ENCODE measurements around the gene AIG1.
"Not testable (repeated sequence)": the region's sequence is repeated elsewhere in the genome, so short reads cannot be mapped to it uniquely, and the experiment has no call there.

AIG1 gene

DNA sequence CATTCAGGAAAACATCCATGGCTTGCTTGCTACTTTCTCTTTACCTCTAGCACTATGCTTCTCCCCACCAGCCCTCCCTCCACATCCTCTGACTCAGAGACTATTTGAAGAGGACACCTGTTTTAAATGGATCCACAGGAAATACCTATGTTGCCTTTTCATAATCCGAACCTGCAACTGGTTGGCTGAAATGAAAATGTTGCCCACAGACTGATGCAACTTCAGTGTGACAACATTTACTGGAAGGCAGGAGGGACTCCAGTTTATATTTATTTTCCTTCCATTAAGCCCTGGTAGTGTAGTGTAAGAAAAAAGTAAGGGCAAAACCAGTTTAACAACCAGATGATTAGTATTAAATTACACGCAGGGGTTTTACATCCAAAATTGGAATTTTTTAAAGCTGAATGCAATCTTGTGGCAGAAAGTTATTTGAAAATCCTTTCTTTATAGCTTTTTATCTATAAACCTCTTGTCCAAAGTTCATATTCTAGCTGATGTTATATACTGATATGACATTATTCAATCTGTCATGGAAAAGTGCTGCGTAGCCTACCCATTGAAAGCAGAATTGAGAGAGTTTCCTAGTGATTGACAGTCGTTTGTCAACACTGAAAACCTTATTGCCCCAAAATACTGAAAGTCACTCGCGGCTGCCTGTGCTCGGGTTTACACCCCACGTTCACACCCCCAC lies 881 bp upstream of the AIG1 start:
- no peak for DNase-seq

GRCh38 chr6:143060354-143060805 lies 309 bp upstream of the AIG1 start:
- no peak for DNase-seq

GRCh38 chr6:143061597-143062385 lies 1.1 kb downstream of the AIG1 start:
- DNase-seq, result no peak

- DNase-seq, result no peak
These were observed 1.9 kb downstream of the AIG1 start for GRCh38 chr6:143062551-143062950.

DNA sequence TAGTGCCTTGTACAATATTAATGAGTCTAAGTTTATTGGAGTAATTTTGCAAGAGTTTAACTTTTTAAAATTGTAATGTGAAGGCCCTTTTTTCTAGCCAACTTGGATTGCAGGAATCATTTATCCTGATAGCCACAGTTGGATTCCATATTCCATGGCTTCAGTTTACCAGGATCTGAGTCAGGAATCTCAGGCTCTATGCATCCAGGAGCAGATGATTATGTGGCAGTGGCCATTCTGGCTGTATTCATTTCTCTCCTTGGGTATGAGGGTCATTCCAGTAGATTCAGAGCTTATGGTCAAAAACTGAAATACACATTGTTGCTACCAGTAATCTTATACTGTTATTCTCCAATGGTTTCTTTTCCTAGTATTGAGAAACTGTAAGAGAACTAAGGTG lies 2.9 kb downstream of the AIG1 start:
- no peak for DNase-seq

- DNase-seq, result no peak
These were observed 3.6 kb downstream of the AIG1 start for GRCh38 chr6:143064271-143064670.

DNA sequence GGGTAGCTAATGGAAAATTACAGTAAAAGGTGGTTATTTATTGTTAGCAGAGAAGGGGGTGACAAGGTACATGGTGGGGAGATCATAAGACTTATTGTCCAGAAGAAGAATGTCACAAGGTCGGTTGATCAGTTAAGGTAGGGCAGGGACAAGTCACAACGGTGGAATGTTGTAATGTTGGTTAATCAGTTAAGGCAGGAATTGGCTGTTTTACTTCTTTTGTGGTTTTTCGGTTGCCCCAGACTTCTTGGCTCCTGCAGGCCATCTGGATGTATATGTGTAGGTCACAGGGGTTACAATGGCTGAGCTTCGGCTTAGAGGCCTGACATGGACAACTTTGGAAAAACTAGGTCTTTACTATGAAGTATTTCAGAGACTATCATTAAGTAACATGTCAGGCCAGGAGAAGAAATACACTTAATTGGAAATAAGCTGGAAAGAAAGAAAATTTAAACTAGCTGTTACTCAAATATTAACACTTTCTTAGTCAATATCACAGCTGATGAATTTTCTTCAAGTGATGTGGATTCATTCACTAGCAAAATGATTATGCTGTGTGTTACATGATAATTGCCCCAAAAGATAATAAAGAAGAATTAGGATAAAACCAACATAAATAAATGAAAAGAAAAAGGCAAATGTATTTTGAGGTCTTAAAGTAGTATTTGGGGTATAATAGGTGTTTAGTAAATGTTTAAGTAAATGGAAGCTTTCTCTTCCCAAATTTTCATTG lies 4.4 kb downstream of the AIG1 start:
- no peak for DNase-seq

GRCh38 chr6:143068001-143068400 lies 7.3 kb downstream of the AIG1 start:
- no peak for DNase-seq

GRCh38 chr6:143074101-143074500 lies 13.4 kb downstream of the AIG1 start:
- no peak for DNase-seq

DNA sequence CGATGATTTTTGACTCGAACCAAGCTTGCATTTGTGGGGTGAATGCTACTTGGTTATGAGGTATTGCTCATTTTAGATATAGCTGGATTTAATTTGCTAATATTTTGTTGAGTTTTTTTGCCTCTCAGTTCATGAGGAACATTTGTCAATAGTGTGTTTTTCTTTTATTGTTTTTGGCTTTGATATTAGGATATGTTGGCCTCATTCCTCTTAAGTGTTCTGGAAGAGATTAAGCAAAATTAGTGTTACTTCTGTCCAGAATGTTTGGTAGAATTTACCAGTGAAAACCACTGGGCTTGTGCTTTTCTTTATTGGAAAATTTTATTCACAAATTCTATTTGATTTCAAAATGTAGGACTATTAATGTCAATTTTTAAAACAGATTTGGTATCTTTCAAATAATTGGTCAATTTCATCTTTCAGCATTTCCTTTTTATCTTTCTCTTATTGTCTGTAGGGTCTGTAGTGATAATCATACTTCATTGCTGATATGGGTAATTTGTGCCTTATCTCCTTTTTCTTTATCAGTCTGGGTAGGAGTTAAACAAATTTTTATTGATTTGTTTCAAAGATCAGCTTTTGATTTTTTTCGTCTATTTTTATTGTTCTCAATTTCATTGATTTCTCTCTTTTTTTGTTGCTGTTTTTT lies 14.1 kb downstream of the AIG1 start:
- no peak for DNase-seq

DNA sequence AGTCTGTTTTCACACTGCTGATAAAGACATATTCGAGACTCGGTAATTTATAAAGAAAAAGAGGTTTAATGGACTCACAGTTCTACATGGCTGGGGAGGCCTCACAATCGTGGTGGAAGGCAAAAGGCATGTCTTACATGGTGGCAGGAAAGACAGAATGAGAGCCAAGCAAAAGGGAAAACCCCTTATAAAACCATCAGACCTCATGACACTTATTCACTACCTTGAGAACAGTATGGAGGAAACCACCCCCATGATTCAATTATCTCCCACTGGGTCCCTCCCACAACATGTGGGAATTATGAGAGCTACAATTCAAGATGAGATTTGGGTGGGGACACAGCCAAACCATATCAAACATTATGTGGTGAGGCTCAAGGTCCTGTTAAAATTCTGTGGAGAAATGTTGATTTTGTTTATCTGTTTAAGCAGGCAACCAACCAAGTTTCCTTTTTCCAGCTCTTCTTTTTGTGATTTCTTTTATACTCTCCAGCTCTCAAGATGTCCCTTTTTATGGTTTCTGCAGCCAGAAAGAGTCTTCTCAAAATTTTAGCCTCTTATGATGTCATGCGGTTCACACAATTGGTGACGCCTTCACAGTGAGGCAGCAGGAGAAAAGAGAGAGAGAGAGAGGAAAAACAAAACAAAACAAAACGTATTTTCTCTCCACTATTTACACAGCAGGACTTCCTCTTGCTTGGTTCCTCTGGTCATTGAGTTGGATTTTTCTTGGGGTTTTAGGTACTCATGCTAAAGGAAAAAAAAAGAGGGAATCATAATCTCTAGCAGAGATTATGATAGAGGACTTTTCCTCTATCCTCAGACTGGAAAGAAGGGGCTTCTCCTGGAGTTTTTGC lies 18.0 kb downstream of the AIG1 start:
- DNase-seq, result no peak

GRCh38 chr6:143079325-143079640 lies 18.6 kb downstream of the AIG1 start:
- DNase-seq, result no peak

- DNase-seq, result not testable (repeated sequence)
These were observed 21.6 kb downstream of the AIG1 start for GRCh38 chr6:143082274-143082673.

DNA sequence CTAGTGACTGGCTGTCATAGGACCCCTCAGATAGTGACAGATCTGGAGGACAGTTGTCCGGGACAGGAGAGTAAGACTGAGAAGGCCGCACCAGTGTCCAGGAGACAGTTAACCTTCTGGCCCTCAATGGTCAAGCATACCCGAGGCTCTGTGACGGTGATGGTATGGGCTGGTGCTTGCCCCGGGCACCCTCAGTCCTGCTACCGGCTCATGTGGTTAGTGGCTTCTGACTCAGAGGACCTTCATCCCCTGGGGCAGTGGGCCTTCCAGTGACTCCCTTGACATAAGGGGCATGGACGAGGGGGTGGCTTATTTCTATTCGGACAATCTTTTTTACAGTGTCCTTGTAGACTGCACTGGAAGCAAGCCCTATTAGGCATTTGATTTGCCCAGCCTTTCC lies 23.3 kb downstream of the AIG1 start:
- DNase-seq, result not testable (repeated sequence)

GRCh38 chr6:143087335-143087734 lies 26.6 kb downstream of the AIG1 start:
- DNase-seq, result not testable (repeated sequence)

GRCh38 chr6:143087856-143088255 lies 27.2 kb downstream of the AIG1 start:
- no peak for DNase-seq

DNA sequence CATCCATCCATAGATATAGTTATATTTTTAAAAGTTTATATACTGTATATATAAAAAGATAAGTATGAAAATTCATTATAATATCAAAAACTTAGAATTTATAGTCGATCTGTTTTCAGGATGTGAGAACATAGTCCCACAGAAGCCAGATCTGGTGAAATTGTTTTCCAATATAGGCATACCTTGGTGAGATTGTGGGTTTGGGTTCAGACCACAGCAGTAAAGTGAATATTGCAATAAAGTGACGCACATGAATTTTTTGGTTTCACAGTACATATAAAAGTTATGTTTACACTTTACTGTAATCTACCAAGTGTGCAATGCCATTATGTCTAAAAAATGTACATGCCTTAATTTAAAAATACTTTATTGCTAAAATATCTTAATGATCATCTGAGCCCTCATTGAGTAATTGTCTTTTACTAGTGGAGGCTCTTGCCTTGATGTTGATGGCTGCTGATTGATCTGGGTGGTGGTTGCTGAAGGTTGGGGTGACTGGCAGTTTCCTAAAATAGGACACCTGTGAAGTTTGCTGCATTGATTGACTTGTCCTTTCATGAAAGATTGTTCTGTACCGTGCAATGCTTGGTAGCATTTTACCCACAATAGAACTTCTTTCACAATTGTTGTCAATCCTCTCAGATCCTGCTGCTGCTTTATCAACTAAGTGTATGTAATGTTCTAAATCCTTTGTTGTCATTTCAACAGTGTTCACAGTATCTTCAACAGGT lies 29.8 kb downstream of the AIG1 start:
- no peak for DNase-seq

DNA sequence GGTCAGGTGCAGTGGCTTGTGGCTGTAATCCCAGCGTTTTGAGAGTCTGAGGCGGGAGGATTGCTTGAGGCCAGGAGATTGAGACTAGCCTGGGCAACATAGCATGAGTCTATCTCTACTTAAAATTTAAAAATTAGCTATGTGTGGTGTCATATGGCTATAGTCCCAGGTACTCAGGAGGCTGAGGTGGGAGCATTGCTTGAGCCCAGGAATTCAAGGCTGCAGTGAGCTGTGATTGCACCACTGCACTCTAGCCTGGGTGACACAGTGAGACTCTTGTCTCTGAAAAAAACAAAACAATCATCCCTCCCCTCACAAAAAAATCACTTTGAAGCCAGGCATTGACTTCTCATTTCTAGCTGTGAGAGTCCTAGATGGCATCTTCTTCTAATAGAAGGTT lies 32.1 kb downstream of the AIG1 start:
- DNase-seq, result no peak

DNA sequence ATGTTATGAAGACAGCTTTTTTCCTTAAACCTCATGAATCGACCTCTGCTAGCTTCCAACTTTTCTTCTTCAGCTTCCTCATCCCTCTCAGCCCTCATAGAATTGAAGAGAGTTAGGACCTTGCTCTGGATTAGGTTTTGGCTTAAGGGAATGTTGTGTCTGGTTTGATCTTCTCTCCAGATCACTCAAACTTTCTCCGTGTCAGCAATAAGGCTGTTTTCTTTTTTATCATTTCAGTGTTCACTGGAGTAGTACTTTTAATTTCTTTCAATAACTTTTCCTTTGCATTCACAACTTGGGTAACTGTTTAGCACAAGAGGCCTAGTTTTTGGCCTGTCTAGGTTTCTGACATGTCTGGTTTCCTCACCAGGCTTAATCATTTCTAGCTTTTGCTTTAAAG lies 32.6 kb downstream of the AIG1 start:
- no peak for DNase-seq

DNA sequence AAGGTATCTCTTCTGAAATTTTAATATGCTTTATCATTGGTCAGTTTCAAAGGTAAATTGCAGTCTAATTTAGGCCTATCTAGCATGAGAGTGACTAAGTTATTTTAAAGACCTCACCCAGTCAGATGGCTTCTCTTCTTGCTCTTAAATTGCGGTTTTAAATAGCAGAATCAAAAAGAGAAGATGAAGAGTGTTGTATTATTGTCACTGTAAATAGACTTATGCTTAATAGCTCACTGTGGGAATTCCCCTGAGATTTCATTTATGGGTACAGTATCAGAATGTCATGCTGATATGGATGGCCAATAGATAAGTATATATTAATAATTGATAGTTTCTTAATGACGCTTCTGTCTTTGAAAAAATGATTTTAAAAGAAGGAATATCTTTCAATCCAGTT lies 35.7 kb downstream of the AIG1 start:
- no peak for DNase-seq

DNA sequence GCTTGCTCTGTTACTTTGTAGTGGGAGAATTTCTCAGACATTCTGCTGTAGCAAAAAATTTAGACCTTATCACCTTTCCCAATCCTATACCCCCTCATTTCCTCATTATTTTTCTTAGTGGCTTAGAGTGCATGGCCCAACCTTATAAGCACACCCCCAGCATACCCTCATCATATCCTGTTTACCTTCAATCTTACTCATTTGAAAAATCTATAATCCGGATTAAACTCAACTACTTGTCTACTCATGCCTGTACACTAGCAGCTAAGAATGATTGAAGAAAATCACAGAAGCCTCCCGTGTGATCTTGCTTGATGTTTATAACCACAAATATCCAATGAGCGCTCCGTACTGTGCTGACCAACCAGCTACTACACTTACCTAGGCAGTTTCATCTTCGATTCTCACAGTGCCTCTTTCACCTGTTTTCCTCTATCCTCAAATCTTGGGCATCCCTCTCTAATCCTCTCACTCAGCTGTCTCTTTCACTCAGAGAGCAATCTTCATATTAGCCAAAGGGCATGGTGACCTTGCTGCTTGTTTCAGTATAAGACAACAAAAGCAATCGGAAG lies 36.6 kb downstream of the AIG1 start:
- DNase-seq, result no peak
